Liver (tissue), 3 donors: ENCODE data around the gene NUP205.

Experiments
- ATF3 ChIP-seq: IDR thresholded peaks from 2 replicates; pipeline ENCODE4 v1.6.1; 2016; ENCODE audit warnings: antibody characterized with exemption
- FOXA2 ChIP-seq: IDR thresholded peaks from 2 replicates; pipeline ENCODE4 v1.6.1; 2016; ENCODE audit warnings: antibody characterized with exemption
- GABPA ChIP-seq, 2 donors: IDR thresholded peaks in 1 of 2; conservative IDR thresholded peaks in 1 of 2; 2 replicates each; pipeline ENCODE4 v1.6.1; 2016; ENCODE audit warnings: antibody characterized with exemption in 2 of 2, mild to moderate bottlenecking in 1 of 2, moderate library complexity in 1 of 2
- RAD21 ChIP-seq, 2 donors: IDR thresholded peaks; 2 replicates each; pipeline ENCODE4 v1.6.1; 2016; ENCODE audit warnings: antibody characterized with exemption in 2 of 2, mild to moderate bottlenecking in 2 of 2
- REST ChIP-seq: IDR thresholded peaks from 2 replicates; pipeline ENCODE4 v1.6.1; 2016; ENCODE audit warnings: antibody characterized with exemption, mild to moderate bottlenecking
- RXRA ChIP-seq, 2 donors: IDR thresholded peaks; 2 replicates each; pipeline ENCODE4 v1.6.1; 2017 to 2018; ENCODE audit warnings: antibody characterized with exemption in 2 of 2, mild to moderate bottlenecking in 1 of 2
- SP1 ChIP-seq: IDR thresholded peaks from 2 replicates; pipeline ENCODE4 v1.6.1; 2018; ENCODE audit warnings: antibody characterized with exemption, mild to moderate bottlenecking
- TAF1 ChIP-seq: conservative IDR thresholded peaks from 2 replicates; pipeline ENCODE4 v1.6.1; 2016; ENCODE audit warnings: antibody characterized with exemption, mild to moderate bottlenecking
- TF ChIP-seq, protein P1 (sequence below): fragments of 150-350 bp; IDR thresholded peaks from 2 replicates; pipeline ENCODE4 v1.5.1; 2017; ENCODE audit warnings: improper control_type of control experiment, low read depth, low read length; ENCODE audit not compliant: missing input control
- TF ChIP-seq, protein P2 (sequence below): IDR thresholded peaks from 2 replicates; pipeline ENCODE4 v1.6.1; 2016; ENCODE audit warnings: antibody characterized with exemption
- donor health status: healthy.
- donor health status: healthy.

DNA sequence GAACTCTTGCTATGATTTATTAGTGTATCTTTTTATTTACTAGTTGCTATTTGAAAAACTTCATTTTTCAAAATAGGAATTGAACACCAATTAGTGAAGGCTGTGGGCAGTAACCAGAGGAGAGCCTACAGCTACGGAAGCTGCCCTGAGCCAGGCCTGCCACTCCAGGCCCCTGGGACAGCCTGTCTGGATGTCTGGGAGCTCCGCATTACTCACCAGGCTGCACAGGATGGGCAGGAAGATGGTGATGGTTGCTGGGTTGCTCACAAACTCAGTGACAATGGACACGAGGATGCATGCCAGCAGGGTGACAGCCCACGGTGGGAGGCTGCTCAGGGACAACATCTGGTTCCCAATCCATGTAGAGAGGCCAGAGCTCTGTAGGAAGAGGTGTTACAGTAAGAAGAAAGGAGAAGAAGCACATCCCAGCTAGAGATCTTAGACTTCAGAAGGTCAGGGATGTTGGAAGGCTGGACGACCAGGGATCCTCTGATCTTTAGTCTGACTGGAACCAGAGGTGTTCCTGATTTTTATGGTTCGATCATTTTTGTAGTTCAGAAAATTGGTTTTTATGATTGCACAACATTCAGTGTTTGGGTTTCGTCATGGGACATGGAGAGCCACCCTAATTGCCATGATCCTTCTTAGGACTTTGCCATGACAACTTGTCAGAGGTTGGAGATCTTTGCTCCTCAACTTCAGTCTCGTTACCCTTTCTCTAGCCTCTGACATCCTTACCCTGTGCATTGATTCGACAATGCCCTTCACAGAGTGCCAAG is 127.8 kb downstream of the NUP205 start:
- TF ChIP-seq, protein P1, sequence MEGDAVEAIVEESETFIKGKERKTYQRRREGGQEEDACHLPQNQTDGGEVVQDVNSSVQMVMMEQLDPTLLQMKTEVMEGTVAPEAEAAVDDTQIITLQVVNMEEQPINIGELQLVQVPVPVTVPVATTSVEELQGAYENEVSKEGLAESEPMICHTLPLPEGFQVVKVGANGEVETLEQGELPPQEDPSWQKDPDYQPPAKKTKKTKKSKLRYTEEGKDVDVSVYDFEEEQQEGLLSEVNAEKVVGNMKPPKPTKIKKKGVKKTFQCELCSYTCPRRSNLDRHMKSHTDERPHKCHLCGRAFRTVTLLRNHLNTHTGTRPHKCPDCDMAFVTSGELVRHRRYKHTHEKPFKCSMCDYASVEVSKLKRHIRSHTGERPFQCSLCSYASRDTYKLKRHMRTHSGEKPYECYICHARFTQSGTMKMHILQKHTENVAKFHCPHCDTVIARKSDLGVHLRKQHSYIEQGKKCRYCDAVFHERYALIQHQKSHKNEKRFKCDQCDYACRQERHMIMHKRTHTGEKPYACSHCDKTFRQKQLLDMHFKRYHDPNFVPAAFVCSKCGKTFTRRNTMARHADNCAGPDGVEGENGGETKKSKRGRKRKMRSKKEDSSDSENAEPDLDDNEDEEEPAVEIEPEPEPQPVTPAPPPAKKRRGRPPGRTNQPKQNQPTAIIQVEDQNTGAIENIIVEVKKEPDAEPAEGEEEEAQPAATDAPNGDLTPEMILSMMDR, result no peak
- TF ChIP-seq, protein P2, sequence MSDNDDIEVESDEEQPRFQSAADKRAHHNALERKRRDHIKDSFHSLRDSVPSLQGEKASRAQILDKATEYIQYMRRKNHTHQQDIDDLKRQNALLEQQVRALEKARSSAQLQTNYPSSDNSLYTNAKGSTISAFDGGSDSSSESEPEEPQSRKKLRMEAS, result no peak
- TF ChIP-seq REST (no peak), ATF3 (no peak), GABPA (IDR thresholded peaks at IDR 0.05 in 1 of 2, conservative IDR thresholded peaks at IDR 0.05 in 1 of 2) (no peak), TAF1 (no peak), FOXA2 (no peak), RAD21 (IDR thresholded peaks at IDR 0.05) (no peak), SP1 (no peak), RXRA (IDR thresholded peaks at IDR 0.05) (no peak)
